NCI-H524 treated with DMSO at 0.1 percent for 48 hours (cell line): ENCODE measurements around the gene SP6.

ENCODE experiments used
- DNase-seq: peaks from one replicate; lab custom pipeline; 2025; lab: John Stamatoyannopoulos, UW

The SP6 gene

DNA sequence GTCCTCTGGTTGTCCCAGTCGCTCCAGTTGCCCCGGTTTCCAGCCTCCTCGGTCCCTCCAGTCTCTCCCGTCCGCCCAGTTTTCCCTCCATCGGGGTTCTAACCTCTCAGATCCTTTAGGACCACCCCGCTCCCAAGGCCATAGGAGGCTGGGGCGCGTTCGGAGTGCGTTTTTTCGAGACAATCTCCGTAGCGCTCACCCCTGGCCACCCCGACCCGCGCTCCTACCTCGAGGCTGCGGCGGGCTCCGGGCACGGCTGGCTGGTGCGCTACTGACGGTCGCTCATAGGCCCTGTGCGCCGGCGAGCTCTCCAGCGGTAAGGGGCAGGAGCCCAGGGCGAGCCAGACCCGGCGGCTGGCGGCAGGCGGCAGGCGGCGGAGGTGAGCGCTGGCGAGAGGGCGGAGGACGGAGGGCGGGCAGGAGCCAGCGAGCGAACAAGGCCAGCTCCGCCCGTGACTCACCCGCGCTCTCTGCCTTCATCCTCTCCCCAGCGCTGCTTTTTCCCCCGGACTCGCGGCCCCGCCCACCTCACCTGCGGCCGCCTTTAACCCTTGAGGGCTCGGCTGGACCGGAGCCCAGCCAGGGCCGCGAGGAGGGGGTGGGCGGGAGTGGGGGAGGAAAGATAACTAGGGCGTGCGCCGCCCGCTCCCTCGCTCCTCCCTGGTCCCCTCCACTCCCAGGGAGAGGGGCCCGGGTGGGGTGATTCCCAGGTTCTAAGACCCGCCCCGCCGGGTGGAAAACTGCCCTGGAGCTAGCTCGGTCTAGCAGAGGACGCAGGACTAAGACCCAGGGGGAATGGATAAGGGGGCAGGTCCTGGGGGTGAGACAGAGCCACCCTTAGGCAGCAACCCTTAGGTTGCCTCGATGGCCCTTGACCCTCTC, at the start of gene SP6:
SP6 (minus strand) TSS at position 472 of the 882 bp plus-strand sequence. CDS start 2,734 bp downstream, outside the sequence.
- DNase-seq = peak; percentile 12

DNA sequence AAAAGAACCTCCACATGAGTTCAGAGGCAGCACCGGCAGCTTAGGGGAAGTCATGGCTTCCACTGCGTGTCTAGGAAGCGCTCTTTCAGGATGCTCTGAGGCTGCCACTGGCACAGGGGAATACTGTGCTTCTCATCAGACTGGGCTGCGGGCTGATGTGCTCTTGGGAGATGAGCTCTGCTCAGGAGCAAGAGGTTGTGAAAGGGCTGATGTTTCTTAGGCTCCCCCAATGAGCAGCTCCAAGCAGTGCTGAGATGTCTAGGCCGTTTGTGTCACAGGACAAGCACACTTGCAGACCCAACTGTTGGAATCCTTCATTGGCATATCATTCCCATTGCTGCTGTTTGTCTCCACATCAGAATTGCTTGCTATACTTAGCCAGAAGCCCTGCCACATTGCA, 48.7 kb upstream of the SP6 start:
- DNase-seq = no peak

DNA sequence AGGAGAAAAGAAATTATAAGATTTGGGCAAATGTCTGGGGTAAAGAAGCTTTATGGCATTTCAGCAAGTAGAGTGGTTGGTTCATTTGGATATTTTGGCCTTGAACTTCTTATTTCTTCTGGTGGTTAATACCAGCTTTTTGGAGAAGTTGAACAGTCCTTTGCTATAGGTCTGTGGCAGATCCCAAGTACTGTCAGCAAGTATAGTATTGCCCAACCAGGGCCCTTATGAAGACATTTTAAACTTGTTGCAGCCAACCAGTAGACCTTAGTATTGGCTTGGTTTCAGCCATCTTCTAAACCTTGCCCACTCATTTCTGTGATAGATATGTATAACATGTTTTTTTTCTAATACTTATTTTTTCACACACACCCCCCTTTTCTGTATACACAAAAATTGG, 47.3 kb upstream of the SP6 start:
- no peak for DNase-seq

DNA sequence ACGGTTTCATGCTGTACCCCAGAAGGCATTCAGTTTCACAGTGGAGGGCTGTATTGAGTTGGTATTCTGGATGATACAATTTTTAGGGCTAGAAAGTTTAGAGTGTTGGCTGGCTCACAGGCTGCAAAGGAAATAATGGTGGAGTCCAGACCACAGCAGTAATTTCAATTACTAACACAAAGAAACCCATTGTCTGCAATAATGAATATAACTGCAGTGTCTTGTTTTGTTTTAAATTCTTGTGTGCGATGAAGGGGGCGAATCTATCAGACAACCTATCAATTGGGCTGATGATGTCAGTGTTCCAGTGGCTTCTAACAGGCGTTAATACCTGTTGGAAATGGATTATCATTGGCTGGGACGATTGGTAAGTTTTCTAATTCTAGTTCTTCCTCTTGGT, 46.6 kb upstream of the SP6 start:
- no peak for DNase-seq

DNA sequence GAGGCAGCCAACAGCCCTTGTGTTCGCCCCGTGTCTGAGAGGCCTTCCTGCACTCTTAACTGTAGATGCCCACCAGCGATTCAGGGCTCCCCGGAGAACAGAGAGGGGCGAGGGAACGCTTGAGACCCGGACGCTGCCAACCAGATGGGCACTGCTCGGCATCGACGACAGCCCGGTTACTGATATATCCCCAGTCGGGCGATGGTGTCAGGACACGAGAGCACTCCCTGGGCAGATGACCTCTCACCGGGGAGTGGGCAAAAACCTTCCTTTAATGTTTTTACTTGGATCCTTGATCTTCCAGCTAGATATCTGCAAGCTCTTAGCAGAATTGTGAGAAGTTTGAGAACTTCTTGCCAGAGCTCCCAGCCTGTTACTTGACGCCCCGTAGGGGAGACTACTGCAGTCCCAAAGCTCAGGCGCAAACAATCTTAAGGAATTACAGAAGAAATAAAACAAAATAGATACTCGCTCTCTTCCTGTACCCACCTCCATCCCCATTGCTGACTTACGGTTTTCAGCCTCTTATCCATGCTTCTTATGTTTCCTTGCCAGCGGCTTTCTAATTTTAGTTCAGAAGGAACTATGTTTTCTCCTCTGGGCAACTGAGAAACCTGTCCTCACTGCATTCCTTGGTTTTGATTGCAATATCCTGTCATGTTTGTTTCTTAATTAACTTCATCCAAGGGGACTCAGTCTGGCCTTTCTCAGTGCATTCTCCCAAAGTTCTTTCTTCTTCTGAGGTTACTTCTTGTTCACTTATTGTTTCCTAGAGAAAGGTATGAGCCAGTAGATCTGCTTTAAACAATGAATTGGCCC, 45.9 kb upstream of the SP6 start:
- no peak for DNase-seq

DNA sequence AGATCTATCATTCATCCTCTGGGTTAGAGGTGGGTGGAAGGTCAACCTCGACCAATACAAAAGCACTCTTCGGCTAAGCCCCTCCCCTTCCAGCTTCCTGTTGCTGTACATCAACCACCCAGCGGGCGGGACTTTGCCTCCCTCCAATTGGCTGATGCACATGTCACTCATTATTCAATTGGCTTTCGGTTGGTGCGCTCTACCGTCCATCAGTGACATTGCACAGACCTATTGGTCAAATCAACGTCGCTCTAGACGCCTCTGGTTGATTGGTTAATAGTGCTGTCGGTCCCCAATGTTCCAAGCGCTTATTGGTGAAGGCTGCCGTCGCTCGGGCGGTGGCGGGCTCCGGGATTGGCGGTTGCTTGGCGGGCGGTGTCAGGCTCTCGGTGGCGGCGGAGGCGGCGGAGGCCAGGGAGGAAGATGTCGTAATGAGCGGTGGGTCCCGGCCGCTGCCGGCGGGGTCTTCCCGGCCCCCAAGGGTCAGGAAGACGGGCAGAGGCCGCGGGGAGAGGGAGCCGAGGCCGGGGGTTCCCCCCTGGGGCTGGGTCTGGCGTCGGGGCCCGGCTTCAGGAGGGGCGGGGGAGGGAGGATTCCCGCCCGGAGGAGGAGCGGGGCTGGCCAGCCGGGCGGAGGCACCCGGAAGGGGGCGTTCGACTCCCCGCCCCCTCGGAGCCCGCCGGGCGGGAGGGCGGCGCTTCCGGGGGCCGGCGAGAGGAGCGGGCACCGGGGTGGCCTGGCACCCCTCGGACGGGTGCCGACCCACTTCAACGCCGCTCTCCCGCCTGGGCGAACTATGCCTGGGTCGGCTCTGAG, 45.1 kb upstream of the SP6 start, which contains the start of gene SP2:
SP2 (plus strand) TSS at position 381 of the 816 bp plus-strand sequence; CDS start at position 432, 51 bp downstream.
- peak; percentile 100 for DNase-seq

DNA sequence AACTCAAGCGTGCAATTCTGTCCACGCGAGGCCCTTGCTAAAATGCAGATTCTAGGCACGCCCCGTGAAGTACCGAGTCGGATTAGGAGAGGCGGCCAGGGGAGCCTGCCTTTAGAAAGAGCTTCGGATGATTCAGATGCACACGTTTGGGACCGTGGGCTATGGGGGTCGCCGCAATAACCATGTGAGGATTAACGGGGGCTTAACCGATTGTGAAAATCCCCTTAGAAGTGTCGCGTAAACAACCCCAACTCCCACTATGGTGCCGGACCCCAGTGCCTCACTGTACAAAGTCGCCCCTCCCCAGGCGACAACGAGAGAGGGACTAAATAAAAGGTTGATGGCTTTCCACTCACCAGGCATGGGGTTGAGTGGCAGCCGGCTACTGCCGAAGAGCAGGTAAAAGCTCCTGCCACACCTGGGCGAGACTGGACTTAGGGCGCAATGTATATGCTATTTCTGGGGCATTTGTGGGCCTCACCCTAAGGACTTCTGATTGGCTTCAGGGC, 44.4 kb upstream of the SP6 start:
- DNase-seq = no peak

DNA sequence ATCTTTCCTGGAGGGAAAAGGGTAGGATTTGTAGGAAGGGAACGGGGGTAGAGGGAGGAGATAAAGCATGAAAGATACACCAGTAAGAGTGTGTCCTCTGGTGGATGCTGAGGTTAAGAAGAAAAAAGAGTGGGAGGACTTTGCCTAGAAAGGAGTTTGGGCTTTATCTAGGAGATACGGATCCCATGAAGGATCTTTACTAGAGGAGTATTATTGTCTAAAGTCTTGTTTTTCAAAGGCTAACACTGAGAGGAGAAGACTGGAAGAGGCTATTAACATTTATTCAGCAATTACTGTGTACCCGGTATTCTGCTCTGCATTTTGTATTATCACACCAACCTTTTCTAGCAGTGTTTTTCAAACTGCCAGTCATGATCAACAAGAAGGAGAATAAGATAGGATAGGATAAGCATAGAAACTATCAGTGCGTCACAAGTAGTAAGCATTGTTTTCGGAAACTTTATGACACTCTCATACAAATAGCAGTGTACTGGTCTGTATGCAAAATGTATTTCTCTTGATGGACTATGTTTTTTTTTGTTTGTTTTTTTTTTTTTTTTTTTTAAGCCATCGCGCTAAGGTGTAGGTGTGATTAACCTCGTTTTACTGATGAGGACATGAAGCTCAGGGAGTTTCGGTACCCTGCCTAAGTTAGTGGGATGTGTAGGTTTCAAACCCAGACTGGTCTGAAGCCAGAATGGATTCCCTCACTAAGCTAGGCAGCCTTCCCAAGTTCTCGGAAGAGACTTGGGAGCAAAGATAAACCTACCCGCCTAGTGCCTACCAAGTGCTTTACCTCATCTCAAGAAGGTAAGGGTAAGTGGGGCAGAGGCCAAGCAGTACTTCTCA, 43.8 kb upstream of the SP6 start:
- no peak for DNase-seq

DNA sequence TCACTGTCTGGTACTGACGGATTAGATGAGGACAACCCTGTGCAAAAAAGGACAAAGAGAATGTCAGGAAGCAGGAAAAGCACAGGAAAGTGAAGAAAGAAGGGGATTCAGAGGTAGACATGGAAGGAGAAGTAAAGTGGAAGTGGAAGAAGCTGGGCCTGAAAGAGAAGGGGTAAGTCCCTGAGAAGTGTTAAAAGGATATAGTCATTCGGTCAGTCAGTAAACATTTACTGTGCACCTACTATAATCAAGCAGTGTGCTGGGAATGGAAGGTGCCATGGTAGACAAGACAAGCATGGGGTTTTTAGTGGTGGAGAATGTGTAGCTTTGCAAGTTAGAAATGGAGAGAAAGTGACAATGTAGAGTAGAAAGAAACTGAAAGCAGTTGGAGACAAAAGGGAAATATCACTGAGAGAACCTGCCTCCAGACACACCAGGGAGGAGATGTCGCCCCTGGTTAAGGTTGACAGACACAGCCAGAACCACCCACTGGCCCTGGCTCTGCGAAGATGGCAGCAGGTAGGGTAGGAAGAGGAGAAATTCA, 40.7 kb upstream of the SP6 start:
- DNase-seq = no peak

DNA sequence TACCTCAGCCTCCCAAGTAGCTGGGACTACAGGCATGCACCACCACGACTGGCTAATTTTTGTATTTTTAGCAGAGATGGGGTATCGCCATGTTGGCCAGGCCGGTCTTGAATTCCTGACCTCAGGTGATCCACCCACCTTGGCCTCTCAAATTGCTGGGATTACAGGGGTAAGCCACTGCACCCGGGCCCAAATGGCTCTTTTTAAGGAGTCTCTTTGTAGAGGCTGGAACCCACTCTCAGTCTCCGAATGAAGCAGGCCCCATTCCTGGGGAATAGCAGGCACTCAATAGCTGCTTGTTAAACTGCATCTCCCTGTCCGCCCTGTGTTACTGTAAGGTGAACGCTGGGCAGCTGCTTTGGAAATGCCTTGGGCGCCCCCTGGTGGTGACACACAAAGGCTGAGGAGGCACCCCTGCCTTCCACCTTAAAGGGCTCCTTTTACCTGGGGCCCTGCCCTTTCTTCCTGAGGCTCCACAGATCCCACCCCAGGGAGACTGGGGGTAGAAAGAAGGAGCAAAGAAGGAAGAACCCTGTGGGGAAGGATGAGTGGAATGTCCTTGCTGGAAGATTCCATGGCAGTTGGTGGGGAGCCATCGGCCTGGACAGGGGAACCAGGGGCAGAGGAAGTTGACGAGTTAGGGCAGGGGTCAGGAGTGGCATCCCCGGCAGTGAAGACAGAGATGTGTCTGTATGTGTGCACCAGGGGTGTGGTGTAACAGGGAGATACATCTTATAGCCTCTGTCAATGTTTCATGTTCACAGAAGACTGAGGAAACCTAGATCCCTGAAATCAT, 39.0 kb upstream of the SP6 start:
- no peak for DNase-seq

DNA sequence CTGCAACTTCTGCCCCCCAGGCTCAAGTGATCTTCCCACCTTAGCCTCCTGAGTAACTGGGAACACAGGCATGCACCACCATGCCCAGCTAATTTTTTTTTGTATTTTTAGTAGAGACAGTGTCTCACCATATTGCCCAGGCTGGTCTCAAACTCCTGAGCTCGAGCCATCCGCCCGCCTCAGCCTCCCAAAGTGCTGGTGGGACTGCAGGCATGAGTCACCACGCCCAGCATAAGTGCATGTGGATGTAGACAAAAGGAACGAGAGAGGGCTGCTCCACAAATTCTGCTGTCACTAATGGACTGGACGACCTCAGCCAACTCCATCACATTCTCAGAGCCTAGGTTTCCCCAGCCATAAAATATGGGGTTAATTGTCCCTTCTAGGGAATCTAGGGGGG, 37.3 kb upstream of the SP6 start:
- no peak for DNase-seq

DNA sequence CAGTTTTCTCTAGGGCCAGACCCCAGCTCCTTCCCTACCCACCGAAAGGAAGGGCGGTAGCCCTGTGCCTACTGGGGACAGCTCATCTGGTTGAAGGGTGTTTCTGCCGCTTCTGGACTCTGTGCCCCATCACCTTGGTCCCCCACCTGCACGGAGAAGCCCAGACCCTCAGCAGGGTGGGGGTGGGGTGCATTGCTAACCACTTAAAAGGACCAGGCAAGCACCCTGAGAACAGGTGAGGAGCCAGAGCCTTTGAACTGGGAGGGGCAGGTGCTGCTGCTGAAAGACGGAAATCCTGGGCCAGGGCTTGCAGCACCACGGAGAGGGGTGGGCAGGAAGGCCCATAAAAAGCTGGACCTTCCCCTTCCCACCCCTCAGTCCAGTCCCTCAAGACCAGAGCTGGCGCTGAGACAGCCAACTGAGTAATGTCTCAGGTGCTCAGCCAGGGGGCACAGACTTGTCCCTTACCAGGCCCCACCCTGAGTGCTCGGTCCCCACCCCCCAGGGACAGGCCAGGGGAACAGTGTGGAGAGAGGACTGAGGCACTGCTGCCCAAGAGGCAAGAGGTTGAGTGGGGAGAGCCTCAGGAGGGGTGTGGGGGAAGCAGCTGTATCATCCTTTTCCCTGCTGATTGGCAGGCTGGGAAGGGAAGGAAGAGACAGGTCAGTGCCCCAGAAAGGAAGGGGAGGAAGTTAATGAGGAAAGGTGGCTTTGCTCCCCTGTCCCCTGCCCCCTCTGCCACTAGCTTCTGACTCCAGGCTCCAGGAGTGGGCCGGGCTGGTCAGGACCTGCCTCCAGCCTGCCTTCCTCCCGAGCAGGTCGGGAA, 34.2 kb upstream of the SP6 start:
- no peak for DNase-seq

DNA sequence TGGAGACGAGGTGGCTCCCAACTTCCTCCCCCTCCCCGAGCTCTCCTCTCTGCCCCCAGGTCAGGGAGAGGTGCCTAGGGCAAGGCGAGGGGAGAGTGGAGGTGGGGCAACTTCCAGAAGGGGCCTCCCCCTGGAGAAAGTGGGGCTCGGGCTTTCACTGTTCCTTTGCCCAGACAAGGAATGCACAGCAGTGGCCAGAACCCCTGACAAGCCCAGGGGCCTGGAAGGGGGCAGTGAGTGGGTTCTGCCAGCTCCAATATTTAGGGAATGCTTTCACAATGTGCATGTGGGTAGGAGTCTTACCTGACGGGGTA, 33.4 kb upstream of the SP6 start:
- DNase-seq = no peak

DNA sequence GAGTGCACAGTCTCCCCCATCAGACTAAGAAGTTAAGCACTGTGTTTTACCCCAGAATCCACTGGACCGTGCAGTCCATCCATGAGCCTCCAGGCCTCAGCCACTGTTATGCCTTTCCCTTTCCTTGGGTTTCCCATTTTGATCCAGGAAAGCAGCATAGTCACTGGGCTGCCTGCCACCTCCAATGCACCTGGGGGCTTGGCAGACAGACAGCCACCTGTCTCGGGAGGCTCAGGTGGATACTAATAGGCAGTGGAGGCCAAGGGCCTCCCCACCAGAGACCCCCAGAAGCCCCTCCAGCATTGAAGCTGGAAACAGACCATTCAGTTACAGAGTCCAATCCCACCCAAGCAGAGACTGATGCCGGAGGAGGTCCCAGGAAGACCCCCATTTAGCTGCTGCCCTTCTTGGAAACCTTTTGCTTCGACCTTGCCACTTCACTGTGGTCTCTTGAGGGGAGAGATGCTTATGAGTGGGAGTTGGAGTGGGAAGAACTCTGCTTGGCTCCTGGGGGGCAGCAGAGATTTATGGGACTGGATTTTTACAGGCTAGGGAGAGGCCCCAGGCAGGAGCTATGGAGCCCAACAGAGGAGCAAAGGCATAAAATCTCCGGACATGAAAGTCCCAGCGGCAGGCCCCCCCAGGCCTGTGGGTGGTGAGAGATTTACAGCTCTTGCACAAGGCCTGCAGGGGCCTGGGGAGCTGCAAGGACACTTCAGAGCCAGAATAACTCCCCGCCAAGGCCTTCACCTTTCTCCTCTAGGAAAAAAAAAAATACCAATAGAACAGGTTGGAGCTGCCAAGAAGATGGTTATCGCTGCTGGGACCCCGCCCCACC, 32.8 kb upstream of the SP6 start:
- DNase-seq = no peak

DNA sequence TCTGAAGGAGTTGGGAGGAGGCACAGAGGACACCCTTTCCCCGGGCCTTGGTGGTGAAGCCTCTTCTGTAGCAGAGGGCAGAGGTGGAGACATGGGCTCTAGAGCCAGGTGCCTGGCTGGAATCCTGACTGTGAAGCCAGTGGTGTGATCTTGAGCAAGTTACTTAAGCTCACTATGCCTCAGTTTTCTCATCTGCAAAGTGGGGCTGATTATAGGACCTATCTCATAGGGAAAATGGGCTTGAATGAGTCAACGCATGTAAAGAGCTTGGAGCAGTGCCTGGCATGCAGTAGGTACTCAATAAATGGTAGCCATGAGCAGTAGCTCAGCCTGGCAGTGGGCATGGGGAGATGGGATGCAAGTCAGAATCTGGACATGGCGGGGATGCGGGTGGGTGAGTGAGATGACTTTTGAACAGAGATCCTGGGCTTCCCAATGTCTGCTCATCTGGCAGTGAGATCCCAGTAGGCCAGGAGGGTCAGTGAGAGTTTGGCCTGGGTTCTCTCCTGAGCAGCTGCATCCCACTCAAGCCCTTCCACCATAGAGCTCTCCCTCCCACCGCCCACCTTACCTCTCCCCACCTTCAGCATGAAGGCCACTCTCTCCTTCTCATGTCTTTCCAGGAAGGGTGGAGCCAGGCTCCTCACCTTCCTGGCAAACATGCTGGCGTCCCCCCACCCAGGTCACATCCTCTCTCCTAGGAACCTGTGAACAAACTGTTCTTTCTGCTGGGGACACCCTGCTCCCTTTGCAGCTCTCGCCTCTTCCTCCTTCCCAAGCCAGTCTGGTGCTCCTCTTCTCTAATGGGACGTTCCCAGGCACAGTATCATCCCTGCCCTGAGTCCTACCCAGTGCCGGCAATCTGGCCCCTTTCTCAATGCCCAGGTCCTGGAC, 32.0 kb upstream of the SP6 start:
- no peak for DNase-seq

DNA sequence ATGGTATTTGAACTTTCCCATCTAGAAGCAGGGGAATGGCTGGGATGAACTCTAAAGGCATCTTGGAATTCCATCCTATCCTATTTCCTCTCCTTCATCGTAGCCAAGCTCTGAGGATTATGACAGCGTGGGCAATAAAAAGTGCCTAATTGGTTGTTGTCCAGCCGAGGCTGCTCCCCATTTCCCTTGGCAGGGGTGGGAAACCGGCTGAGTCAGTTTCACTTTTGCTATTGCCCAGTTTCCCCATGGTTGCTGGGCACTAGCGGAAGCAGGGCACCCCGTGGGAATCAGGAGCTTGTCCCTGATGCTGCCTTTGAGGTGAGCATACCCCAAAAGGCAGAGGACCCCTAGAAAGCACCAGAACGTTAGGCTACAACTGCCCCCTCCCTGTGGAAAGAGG, 31.3 kb upstream of the SP6 start:
- DNase-seq = no peak

DNA sequence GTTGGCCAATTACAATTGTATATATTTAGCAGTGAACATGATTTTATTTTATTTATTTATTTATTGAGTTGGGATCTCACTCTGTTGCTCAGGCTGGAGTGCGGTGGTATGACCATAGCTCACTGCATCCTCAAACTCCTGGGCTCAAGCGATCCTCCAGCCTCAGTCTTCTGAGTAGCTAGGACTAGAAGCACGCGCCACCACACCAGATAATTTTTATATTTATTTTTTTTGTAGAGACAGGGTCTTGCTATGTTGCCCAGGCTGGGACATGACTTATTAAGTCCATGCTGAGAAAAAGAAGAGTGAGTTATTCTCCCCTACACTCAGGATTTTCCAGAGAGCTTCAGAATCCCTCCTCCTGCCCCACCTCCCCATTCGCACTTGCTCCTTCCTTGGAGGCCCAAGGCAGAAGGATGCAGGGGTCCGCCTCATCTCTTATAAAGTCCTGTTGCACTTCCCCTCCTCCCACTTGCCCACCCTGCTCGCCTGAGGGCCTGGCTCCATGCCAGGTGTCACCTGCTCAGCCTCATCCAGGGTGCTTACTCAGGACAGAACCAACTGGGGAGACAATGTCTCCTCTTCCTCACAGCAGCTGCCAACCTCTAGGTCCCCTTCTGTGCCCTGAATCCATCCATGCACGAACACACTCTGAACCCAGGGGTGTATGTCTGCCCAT, 29.0 kb upstream of the SP6 start:
- no peak for DNase-seq
